ENCODE measurements around the gene MAPRE2. TPM values are rescaled to one million over a fixed set of nuclear protein-coding genes. Genes with fewer than 3 reads are reported as not detected.
A peak's percentile ranks its signal among the peaks of the same experiment; 100 is the strongest.

The MAPRE2 gene
- total RNA-seq, 1 donor from 2014 or later = 16.8 TPM

GRCh38 chr18:35117372-35117771 lies 76.2 kb downstream of the MAPRE2 start:
- no peak for ATAC-seq
- no peak for DNase-seq (ENCODE audit: low spot score)

DNA sequence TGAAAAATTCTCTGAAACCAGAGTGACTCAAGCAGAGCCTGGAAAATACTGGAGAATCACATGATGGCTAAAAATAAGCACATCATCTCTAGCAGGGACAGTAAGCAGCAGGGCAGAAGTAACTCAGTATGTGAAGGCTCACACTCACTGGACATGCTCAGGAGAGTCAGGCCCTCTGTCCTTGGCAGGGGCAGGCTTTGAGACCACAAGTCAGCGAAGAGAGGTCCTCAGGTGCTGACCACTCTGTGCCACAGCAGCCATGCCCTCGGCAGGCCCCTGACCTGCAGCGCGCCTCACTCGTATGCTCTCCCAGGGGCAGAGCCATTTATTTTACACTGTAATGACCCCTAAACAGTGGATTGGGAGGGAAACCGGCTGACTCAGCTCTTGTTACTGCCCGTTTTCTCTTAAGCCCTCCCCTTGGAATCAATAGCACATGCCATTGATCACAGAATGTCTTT lies 76.8 kb downstream of the MAPRE2 start:
- ATAC-seq (peak; percentile 80), DNase-seq (ENCODE audit: low spot score) (peak; percentile 59)

GRCh38 chr18:35118641-35119040 lies 77.4 kb downstream of the MAPRE2 start:
- DNase-seq (ENCODE audit: low spot score) = no peak
- ATAC-seq = no peak

DNA sequence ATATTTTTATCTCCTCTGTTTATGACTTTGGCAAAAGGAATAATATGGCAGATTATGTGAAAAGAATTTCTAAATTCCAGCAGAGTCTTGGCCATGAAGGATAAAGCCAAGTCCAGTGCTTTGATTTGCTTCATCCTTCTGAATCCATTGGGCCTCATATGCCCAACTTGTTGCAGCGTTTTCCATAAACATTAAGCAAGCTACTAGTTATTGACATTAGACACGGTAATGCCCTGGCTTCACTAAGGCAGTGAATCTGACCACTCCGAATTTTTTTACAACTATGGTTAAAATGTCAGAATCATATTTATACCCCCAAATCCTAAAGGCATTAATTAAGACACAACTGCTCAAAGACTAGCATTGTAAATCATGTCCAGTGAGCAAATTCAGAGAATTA lies 79.8 kb downstream of the MAPRE2 start:
- peak; percentile 61 for ATAC-seq

DNA sequence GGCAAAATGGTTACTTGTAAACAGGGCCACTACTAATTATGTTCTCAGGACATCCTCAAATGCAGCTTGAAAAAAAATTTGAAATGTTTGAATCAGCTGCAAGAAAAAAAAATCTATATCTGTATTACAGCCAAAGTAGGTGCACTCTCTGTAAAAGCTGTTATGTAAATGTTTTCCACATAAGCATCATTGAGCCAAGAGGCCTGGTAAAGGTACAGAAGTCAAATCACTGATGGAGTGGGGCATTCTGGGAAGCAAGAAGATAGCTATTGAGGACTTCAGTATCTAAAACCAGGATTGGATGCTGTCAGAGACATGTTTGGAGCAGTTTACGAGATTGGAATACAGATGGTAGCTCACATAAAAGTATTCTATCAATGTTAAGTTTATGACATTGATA lies 80.3 kb downstream of the MAPRE2 start:
- ATAC-seq (peak; percentile 59), DNase-seq (ENCODE audit: low spot score) (no peak)

More for the DNA sequence above, 79.8 kb downstream of the MAPRE2 start:
- DNase-seq (ENCODE audit: low spot score) = no peak

DNA sequence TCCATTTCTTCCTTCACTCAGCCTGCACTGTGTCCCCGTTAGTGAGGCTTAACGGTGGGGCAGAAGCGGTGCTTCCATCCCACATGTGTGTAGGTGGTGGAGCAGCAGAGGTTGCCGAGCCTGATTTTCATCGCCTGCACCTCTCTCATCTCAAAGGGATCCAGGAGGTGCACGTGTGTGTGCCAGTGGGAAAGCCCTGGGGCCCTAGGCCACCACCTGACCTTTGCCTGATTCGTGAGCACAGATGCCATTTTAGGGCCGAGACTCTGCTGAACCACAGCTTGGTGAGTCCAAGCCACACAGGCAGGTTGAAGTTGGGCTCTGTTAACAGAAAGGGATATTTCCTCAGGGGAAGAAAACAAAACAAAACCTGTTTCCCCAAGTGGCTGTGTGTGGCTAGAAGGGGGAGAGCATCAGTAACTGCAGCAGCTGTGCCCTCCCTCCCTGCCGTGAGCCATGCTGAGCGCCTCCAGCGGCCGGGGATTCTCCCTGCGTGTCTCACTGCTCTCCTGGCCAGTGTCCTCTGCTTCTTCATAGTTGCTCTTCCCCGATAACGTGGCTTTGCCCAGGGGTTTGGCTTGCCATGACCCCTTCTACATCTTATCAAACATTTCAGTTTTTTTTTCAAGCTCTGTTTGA lies 81.5 kb downstream of the MAPRE2 start:
- ATAC-seq (no peak), DNase-seq (ENCODE audit: low spot score) (no peak)

DNA sequence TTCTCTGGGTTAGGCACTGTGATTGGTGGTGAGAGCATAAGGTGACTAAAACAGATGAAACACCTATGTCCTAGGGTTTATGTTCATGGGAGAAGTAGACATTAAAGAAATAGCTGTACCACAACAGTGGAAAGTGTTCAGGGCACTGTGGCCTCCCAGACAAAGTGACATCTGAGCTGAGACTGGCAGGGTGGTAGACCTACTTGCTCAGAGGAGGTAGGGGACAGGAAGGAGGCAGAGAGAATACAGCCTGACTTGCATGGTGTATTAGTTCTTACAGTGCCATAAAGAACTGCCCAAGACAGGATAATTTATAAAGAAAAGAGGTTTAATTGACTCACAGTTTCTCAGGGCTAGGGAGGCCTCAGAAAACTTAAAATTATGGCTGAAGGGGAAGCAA lies 82.6 kb downstream of the MAPRE2 start:
- DNase-seq (ENCODE audit: low spot score) (no peak), ATAC-seq (no peak)

DNA sequence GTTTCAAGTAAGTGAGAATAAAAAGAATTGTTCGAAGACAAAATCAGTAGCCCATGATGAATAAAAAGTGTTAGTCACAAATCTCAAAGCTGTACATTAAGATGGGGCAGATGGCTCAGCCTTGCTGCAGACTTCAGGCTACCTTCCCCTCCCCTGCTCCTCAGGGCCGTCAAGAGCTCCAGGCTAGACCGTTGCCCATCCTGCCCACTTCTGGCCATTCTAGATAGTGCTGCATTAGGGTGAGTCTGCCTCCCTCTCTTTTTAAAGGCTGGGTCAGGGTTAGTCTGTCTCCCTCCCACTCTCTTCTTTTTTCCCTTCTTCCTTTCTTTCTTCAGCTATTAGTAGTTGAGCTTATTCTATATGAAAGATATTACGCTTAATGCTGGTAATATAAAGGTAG lies 86.0 kb downstream of the MAPRE2 start:
- DNase-seq (ENCODE audit: low spot score) = no peak
- peak; percentile 46 for ATAC-seq

DNA sequence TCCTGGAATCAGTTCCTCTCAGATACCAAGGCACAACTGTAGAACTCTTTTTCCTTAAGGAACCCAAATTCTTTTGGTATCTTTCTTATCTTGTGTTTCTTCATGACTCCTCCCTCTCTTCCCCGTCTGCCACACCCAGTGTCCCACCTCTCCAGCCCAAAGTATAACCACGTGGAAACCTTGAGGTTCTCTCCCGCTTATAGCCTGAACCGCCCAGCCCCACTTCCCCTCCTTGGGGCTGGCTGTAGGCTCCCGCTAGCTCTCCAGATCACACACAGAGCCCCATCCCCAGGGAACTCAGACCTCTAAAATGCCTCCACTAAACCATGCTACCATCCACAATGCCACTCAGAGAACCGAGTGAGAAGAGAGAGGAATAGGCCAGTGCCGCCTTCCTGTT lies 87.5 kb downstream of the MAPRE2 start:
- ATAC-seq (no peak), DNase-seq (ENCODE audit: low spot score) (no peak)

- DNase-seq (ENCODE audit: low spot score) = no peak
- ATAC-seq = no peak
Observed at GRCh38 chr18:35130236-35130635, 89.0 kb downstream of the MAPRE2 start.

- peak; percentile 28 for ATAC-seq
- no peak for DNase-seq (ENCODE audit: low spot score)
Observed at GRCh38 chr18:35131387-35132020, 90.3 kb downstream of the MAPRE2 start.

GRCh38 chr18:35132021-35132902 lies 91.0 kb downstream of the MAPRE2 start:
- ATAC-seq = peak; percentile 67
- DNase-seq (ENCODE audit: low spot score) = no peak

DNA sequence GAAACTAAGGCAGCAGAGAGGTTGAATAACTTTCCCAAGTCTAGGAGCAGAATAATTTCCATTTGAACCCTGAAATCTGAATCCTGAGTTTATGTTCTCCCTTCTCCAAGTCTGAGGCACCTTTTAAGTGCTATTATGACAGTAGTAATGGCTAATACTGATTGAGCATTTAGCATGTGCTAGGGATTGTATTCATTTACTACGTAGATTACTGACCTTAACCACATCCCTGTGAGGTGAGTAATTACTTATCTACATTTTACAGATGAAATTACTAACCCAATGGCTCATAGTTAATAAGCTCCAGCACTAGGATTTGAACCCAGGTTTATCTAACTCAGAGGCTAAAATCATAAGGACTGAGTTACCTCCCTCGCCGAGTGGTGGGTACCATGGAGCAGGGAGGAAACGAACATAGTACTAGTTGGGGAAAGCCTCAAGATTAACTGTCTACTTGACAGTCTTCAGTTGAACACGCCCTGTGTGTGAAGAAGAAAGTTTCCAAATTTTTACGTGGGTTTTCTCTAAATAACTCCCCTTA lies 93.0 kb downstream of the MAPRE2 start:
- ATAC-seq = no peak
- DNase-seq (ENCODE audit: low spot score) = no peak

- ATAC-seq (no peak), DNase-seq (ENCODE audit: low spot score) (no peak)
Observed at GRCh38 chr18:35134791-35135531, 93.7 kb downstream of the MAPRE2 start.

DNA sequence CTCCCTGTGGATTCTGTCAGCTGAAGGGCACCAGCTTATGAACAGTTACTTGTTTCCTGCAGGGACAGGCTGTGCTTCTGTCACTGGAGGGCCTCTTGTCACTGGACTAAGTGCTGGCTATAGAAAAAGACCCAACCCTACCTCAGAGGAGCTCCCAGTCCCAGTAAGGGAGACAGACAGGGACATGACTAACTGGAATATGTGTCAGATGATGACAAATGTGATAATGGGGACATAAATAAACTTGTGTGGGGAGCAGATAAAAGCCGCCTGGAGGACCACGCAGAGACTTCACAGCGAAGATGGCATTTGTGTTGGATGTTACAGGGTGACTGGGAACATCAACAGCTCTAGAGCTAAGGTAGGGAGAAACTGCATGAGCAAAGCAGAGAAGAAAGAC lies 95.0 kb downstream of the MAPRE2 start:
- DNase-seq (ENCODE audit: low spot score) (no peak), ATAC-seq (no peak)

GRCh38 chr18:35136885-35137284 lies 95.7 kb downstream of the MAPRE2 start:
- DNase-seq (ENCODE audit: low spot score) (no peak), ATAC-seq (no peak)

- DNase-seq (ENCODE audit: low spot score) = no peak
- ATAC-seq = no peak
Observed at GRCh38 chr18:35137632-35138031, 96.4 kb downstream of the MAPRE2 start.

GRCh38 chr18:35138773-35139172 lies 97.6 kb downstream of the MAPRE2 start:
- ATAC-seq = no peak

DNA sequence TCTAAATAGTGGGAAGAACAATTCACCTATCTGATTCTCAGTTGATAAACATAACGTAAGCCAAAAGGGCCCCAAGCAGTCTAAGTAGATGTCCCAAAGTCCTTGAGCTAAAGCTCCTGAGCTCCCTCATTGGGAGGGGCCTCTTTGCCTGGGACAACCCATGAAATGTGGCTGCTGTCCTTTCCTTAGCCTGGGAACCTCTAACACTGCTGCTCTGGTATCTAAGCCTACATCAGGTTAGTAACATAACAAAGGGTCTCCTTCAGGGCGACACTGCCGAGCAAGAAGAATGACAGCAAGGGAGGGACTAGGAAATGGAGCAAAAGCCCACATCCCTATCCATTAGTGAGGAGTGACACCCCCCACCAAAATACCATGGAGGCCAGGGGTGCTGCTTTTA lies 98.3 kb downstream of the MAPRE2 start:
- no peak for DNase-seq (ENCODE audit: low spot score)
- ATAC-seq = no peak

More at GRCh38 chr18:35138773-35139172, 97.6 kb downstream of the MAPRE2 start:
- DNase-seq (ENCODE audit: low spot score) = no peak

DNA sequence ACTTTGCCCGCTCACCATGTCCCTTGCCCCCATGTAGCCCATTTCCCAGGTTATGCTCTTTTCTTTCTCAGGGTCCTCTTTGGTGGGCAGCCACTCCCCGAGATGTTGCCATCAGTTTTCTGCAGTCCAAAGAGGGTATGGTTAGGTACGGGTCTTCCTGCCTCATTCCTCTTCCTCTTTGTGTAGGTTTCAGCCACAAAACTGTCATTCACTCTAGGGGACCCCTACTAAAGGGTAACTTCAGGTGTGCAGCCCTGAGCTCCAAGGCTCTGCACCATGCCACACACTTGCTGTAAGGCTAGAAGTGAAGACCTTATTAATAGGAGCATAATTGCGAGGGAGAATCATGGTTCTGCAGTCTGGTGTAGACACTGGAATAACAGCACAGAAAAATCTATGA lies 99.9 kb downstream of the MAPRE2 start:
- no peak for ATAC-seq
- DNase-seq (ENCODE audit: low spot score) = no peak

Measured in left lobe of liver (tissue), 2 donors.